Astrocyte of the spinal cord (primary cell): ENCODE data around the gene JAG2.

Experiments used
- DNase-seq: peaks from one replicate; pipeline ENCODE4 v3.0.0; 2011; ENCODE audit warnings: low read depth, low spot score
- H3K4me3 ChIP-seq: 2 replicates; pipeline ENCODE4 v1.5.1; 2011; ENCODE audit warnings: low read depth, mild to moderate bottlenecking, low read length, moderate library complexity
- in situ Hi-C: cut with HindIII; loops from 2 replicates; pipeline ENCODE4 v1.10.0; 2017; ENCODE audit warnings: low sequenced_read_pairs
- TF ChIP-seq, protein P1 (sequence below): IDR thresholded peaks from 2 replicates; pipeline ENCODE4 v1.5.1; 2012; ENCODE audit warnings: low read depth, mild to moderate bottlenecking, low read length, inconsistent platforms

Gene JAG2

DNA sequence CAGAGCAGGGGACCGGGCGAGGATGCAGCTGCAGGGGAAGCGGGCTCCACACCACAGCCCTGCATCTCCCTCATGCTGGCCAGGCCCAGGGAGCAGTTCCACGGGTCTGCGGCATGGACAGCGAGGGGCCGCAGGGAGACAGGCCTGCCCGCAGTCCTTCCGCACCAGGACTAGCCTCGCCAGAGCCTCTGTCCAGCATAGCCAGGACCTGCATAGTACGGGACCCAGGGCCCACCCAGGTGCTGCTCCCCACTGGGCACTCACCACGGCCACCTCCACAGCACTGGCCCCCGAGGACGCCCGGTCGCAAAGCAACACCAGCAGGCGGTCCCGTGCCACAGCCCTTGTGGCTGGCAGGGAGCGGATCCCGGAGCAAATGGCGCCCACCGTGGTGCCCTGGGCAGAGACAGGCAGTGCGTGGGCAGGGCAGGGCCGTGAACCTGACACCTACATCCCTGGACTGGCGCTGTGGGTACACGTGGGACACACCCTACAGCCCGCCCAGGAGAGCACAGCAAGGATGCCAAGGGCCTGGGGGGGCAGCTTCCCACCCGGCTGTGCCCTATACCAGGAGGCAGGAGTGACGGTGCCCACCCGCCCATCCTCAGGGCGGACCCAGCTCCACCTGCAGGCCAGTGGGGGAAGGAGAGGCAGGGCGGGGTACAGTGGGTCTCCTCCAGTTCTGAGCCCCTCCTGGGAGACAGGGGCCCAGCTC is 23.8 kb downstream of the JAG2 start:
- no peak for DNase-seq

DNA sequence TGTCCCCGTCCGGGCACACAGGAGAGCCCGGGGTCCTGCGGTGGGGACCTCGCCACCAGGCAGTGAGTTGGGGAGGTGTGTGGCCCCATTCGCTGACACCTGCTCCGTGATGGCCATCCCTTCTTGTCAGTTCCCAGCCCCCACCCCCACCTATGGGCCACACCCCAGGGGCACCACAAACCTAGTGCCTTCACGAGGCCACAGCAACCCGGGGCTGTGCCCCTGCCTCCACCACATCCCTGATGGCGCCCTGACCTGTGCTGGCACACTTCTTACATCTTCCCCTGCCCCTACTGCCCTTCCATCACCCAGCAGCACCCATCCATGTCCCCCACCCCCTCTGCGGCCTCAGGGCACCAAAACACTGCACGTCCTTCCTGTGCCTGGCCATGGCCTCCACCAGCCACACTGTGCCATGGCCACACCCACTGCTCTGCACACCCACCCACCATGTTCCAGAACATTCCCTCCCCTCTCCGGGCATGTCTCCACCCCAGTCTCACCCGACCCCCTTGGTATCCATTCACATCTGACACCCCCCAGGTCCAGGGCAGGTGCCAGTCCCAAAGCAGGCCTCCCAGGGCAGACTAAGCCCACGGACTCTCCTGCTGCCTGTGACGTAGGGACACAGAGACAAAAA is 24.4 kb downstream of the JAG2 start:
- no peak overlapping the region for H3K4me3 ChIP-seq
- in situ Hi-C loops: no loop called here
- no peak for DNase-seq
- TF ChIP-seq, protein P1, sequence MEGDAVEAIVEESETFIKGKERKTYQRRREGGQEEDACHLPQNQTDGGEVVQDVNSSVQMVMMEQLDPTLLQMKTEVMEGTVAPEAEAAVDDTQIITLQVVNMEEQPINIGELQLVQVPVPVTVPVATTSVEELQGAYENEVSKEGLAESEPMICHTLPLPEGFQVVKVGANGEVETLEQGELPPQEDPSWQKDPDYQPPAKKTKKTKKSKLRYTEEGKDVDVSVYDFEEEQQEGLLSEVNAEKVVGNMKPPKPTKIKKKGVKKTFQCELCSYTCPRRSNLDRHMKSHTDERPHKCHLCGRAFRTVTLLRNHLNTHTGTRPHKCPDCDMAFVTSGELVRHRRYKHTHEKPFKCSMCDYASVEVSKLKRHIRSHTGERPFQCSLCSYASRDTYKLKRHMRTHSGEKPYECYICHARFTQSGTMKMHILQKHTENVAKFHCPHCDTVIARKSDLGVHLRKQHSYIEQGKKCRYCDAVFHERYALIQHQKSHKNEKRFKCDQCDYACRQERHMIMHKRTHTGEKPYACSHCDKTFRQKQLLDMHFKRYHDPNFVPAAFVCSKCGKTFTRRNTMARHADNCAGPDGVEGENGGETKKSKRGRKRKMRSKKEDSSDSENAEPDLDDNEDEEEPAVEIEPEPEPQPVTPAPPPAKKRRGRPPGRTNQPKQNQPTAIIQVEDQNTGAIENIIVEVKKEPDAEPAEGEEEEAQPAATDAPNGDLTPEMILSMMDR: no peak

More for the DNA sequence above, 23.8 kb downstream of the JAG2 start:
- TF ChIP-seq, protein P1: no peak
- in situ Hi-C loops: no loop called here
- no peak overlapping the region for H3K4me3 ChIP-seq

DNA sequence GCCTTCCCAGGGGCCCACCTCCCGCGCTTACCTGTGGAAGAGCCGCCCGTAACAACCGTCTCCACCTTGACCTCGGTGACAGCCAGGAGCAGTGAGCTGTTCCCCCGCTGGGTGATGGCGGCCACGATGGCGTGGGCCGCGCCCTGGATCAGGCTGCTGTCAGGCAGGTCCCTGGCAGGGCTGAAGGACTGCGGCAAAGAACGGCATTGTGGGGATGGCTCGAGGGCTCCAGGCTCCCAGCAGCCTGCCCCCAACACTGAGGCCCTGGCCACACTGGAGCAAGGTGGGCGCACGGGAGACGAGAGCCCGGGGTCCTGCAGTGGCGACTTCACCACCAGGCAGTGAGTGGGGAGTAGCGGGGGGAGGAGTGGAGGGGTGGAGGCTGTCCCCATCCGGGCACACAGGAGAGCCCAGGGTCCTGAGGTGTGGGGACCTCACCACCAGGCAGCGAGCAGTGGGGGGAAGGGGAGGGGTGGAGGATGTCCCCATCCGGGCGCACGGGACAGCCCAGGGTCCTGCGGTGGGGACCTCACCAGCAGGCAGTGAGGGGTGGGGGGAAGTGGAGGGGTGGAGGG is 25.0 kb downstream of the JAG2 start:
- TF ChIP-seq, protein P1: no peak
- no peak for DNase-seq
- no peak overlapping the region for H3K4me3 ChIP-seq
- in situ Hi-C loops: no loop called here

DNA sequence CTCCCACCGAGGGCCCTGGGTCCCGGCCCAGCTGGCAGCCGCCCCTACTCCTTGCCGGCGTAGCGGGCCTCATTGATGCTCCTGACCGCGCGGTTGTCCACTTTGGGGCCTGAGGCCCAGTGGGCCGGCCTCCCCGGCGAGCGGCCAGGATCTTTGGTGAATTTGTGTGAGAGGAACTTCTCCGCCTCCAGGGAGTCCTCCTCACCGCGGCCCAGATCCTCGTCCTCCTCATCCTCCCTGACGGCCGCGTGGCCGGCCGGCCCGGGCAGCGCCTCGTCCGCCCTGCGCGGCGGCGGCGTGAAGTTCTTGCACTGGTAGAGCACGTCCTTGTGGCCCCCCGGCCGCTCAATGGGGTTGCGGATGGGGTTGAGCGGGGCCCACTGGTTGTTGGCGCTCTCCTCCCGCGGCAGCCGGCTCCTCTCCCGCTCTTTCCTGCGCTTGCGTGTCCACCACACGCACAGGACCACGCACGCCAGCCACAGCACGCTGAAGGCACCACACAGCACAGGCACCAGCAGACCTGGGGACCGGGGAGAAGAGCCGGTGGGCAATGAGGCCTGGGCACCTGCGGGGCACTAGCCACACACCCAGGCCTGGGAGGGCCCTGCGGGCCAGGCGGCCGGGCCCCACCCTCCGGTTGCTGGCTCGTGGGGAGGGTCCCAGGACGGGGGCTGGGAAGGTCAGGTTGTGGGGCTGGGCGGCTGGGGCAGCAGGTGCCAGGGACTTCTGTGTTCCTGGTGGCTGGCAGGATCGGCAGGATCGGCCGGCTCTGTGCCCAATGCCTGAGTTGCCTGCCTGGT is 25.7 kb downstream of the JAG2 start:
- TF ChIP-seq, protein P1: no peak
- in situ Hi-C loops: no loop called here
- DNase-seq: no peak
- no peak overlapping the region for H3K4me3 ChIP-seq

DNA sequence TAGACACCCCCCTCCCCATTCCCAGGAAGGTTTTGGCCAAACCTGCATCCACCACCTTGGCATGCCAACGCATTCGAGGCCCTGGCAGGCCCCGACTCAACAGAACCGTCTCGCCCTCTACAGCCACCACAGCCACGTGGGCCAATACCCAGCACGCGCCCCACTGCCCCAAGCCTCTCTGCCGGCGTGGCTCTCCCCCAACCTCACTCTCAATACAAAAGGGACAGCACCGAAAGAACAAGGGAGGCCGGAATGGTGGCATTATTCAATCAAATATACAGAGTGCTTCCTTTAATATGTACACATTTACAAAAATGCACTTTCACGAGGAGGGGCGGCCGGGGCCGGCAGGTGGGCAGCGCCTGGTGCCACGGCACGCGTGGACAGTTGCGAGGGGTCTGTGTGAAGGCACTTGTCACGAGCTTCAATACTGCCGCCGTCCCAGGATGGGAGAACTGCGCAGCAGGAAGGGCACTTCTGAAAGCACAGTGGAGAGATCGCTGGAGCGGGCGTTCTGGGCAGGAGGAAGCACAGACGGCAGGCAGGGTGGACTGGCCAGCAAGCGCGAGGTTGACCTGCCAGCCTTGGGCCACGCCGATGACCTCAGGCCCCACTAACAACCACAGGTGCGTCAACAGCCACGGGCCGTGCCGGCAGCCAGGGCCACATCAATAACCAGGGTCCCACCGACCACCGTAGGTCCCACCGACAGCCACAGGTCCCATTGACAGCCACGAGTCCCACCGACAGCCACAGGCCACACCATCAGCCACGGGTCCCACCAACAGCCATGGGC is 26.9 kb downstream of the JAG2 start:
- in situ Hi-C loops: no loop called here

More for the DNA sequence above, 26.9 kb downstream of the JAG2 start:
- TF ChIP-seq, protein P1: no peak
- DNase-seq: no peak
- no peak overlapping the region for H3K4me3 ChIP-seq
